Measurements from ENCODE around the gene DHX35. TPM values are rescaled to one million over a fixed set of nuclear protein-coding genes. Genes with fewer than 3 reads are reported as not detected.

The DHX35 gene
- total and polyA plus RNA-seq, 10 of the 15 experiments (the other 5 are each of a cell fraction or from before 2014, with no cell fraction given), result 4.3 to 21.6 (median 14.9) TPM

DNA sequence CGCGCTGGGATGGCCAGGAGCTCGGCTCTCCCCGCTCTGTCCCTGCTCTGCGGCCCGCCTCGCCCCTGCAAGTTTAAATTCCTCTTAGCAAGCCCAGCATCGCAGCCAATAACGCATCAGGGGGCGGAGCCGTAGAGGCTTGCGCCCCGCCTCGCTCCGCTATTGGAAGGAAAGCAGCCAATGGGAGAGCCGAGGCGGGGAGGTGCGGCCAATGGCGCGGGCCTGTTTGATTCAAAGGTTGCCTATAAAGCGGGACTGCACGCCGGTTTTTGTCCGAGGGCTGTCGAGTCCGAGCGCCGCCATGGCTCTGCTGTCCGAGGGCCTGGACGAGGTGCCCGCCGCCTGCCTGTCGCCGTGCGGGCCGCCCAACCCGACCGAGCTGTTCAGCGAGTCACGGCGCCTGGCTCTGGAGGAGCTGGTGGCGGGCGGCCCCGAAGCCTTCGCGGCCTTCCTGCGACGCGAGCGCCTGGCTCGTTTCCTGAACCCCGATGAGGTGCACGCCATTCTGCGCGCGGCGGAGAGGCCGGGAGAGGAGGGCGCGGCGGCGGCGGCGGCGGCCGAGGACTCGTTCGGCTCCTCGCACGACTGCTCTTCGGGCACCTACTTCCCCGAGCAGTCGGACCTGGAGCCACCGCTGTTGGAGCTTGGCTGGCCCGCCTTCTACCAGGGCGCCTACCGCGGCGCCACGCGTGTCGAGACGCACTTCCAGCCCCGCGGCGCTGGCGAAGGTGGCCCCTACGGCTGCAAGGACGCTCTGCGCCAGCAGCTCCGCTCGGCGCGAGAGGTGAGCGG, 35.8 kb upstream of the DHX35 start, which contains the start of gene FAM83D (continued):
- TF ChIP-seq BHLHE40 (IDR thresholded peaks at IDR 0.05; ENCODE audit: borderline replicate concordance in 1 of 2, low read depth in 2 of 2, low read length in 1 of 2), result no peak; a peak in 1 of 4 replicates
- TF ChIP-seq, protein P1, sequence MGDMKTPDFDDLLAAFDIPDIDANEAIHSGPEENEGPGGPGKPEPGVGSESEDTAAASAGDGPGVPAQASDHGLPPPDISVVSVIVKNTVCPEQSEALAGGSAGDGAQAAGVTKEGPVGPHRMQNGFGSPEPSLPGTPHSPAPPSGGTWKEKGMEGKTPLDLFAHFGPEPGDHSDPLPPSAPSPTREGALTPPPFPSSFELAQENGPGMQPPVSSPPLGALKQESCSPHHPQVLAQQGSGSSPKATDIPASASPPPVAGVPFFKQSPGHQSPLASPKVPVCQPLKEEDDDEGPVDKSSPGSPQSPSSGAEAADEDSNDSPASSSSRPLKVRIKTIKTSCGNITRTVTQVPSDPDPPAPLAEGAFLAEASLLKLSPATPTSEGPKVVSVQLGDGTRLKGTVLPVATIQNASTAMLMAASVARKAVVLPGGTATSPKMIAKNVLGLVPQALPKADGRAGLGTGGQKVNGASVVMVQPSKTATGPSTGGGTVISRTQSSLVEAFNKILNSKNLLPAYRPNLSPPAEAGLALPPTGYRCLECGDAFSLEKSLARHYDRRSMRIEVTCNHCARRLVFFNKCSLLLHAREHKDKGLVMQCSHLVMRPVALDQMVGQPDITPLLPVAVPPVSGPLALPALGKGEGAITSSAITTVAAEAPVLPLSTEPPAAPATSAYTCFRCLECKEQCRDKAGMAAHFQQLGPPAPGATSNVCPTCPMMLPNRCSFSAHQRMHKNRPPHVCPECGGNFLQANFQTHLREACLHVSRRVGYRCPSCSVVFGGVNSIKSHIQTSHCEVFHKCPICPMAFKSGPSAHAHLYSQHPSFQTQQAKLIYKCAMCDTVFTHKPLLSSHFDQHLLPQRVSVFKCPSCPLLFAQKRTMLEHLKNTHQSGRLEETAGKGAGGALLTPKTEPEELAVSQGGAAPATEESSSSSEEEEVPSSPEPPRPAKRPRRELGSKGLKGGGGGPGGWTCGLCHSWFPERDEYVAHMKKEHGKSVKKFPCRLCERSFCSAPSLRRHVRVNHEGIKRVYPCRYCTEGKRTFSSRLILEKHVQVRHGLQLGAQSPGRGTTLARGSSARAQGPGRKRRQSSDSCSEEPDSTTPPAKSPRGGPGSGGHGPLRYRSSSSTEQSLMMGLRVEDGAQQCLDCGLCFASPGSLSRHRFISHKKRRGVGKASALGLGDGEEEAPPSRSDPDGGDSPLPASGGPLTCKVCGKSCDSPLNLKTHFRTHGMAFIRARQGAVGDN (IDR thresholded peaks at IDR 0.05), result no peak
- peak; percentile 41; the same call in 1 of the 2 replicates for TF ChIP-seq TAF1 (IDR thresholded peaks at IDR 0.05; ENCODE audit: borderline replicate concordance, low read depth, low read length)
- no peak for TF ChIP-seq SRF (IDR thresholded peaks at IDR 0.05; ENCODE audit: low read depth in 2 of 2, low read length in 2 of 2)
- TF ChIP-seq BRCA1 (IDR thresholded peaks at IDR 0.05; ENCODE audit: low read depth, low read length), result no peak
- no peak; the same call in 1 of the 2 replicates for TF ChIP-seq SMAD5 (IDR thresholded peaks at IDR 0.05; ENCODE audit: low read depth)
- TF ChIP-seq POLR2AphosphoS2 (IDR thresholded peaks at IDR 0.05; ENCODE audit: low read depth, low read length), result peak; percentile 90
- TF ChIP-seq EZH2 (IDR thresholded peaks at IDR 0.05; ENCODE audit: borderline replicate concordance, control insufficient read depth, low read depth, low read length), result no peak
- TF ChIP-seq IRF4 (IDR thresholded peaks at IDR 0.05; ENCODE audit: low read depth, low read length), result no peak
- TF ChIP-seq, protein P2, sequence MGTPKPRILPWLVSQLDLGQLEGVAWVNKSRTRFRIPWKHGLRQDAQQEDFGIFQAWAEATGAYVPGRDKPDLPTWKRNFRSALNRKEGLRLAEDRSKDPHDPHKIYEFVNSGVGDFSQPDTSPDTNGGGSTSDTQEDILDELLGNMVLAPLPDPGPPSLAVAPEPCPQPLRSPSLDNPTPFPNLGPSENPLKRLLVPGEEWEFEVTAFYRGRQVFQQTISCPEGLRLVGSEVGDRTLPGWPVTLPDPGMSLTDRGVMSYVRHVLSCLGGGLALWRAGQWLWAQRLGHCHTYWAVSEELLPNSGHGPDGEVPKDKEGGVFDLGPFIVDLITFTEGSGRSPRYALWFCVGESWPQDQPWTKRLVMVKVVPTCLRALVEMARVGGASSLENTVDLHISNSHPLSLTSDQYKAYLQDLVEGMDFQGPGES (IDR thresholded peaks at IDR 0.05), result peak; percentile 77
- TF ChIP-seq ZNF384 (IDR thresholded peaks at IDR 0.05; ENCODE audit: borderline replicate concordance, low read depth, low read length), result no peak
- TF ChIP-seq, protein P3, sequence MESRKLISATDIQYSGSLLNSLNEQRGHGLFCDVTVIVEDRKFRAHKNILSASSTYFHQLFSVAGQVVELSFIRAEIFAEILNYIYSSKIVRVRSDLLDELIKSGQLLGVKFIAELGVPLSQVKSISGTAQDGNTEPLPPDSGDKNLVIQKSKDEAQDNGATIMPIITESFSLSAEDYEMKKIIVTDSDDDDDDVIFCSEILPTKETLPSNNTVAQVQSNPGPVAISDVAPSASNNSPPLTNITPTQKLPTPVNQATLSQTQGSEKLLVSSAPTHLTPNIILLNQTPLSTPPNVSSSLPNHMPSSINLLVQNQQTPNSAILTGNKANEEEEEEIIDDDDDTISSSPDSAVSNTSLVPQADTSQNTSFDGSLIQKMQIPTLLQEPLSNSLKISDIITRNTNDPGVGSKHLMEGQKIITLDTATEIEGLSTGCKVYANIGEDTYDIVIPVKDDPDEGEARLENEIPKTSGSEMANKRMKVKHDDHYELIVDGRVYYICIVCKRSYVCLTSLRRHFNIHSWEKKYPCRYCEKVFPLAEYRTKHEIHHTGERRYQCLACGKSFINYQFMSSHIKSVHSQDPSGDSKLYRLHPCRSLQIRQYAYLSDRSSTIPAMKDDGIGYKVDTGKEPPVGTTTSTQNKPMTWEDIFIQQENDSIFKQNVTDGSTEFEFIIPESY (IDR thresholded peaks at IDR 0.05), result no peak
- TF ChIP-seq HDGF (IDR thresholded peaks at IDR 0.05), result 0 out of 2 replicates have a peak, but pooled peaks have one; percentile 30
- TF ChIP-seq, protein P4, sequence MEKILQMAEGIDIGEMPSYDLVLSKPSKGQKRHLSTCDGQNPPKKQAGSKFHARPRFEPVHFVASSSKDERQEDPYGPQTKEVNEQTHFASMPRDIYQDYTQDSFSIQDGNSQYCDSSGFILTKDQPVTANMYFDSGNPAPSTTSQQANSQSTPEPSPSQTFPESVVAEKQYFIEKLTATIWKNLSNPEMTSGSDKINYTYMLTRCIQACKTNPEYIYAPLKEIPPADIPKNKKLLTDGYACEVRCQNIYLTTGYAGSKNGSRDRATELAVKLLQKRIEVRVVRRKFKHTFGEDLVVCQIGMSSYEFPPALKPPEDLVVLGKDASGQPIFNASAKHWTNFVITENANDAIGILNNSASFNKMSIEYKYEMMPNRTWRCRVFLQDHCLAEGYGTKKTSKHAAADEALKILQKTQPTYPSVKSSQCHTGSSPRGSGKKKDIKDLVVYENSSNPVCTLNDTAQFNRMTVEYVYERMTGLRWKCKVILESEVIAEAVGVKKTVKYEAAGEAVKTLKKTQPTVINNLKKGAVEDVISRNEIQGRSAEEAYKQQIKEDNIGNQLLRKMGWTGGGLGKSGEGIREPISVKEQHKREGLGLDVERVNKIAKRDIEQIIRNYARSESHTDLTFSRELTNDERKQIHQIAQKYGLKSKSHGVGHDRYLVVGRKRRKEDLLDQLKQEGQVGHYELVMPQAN (conservative IDR thresholded peaks at IDR 0.05), result peak; percentile 99
